A549 (cell line): ENCODE results near the gene PAN2. TPM values are rescaled to one million over a fixed set of nuclear protein-coding genes. Genes with fewer than 3 reads are reported as not detected.

Source experiments
- ATAC-seq, 2 experiments: fragments of 200-7000 bp in 1 of 2; fragments of >200 bp in 1 of 2; cut with Nextera tagmentation in 1 of 2; cut with Tn5 transposase in 1 of 2; 3 replicates each; pipeline versions ENCODE4 v1.8.0 to v1.9.1; 2018 to 2020; ENCODE audit warnings: mild to moderate bottlenecking in 1 of 2, moderate library complexity in 1 of 2
- CTCF ChIA-PET: fragments of 300-600 bp; sonication (Branson Sonifier 250); formaldehyde crosslinking; extraction: SDS; loops from one replicate; lab custom pipeline; 2021; ENCODE audit warnings: antibody characterized with exemption, inconsistent platforms; lab: Yijun Ruan, JAX
- POLR2A ChIA-PET: fragments of 350-600 bp; formaldehyde crosslinking; extraction: SDS; loops from one replicate; lab custom pipeline; 2021; ENCODE audit warnings: antibody characterized with exemption, inconsistent platforms; lab: Yijun Ruan, JAX
- DNase-seq, 2 experiments: peaks; one replicate each; pipeline versions ENCODE4 v3.0.0 to v3.0.0-alpha.2; 2011 to 2016; ENCODE audit warnings: low read depth in 1 of 2, low spot score in 1 of 2
- FAIRE-seq: peaks from 2 replicates; lab custom pipeline; 2011; peaks lifted over from hg19 to GRCh38; lab: Jason Lieb, UNC
- H3K27ac ChIP-seq, 2 experiments: fragments of >200 bp; sonication (Bioruptor Twin); formaldehyde crosslinking; 3 replicates each; pipeline ENCODE4 v1.5.1; 2016 to 2017
- H3K4me1 ChIP-seq: fragments of >200 bp; sonication (Bioruptor Twin); formaldehyde crosslinking; 3 replicates; pipeline ENCODE4 v1.6.1; 2016
- H3K4me2 ChIP-seq: fragments of >200 bp; sonication (Bioruptor Twin); formaldehyde crosslinking; 3 replicates; pipeline ENCODE4 v1.6.1; 2016
- H3K4me3 ChIP-seq: fragments of >200 bp; sonication (Bioruptor Twin); formaldehyde crosslinking; 3 replicates; pipeline ENCODE4 v1.5.1; 2016
- H3K9me3 ChIP-seq: fragments of >200 bp; sonication (Bioruptor Twin); formaldehyde crosslinking; 3 replicates; pipeline ENCODE4 v1.6.1; 2016
- BHLHE40 ChIP-seq: IDR thresholded peaks from 2 replicates; pipeline ENCODE4 v1.6.1; 2012; ENCODE audit warnings: low read depth, low read length, inconsistent platforms
- CBX8 ChIP-seq: fragments of 200-600 bp; sonication (generic); IDR thresholded peaks from 2 replicates; pipeline ENCODE4 v1.6.1; 2016
- CHD2 ChIP-seq: fragments of 150-350 bp; IDR thresholded peaks from 2 replicates; pipeline ENCODE4 v1.6.1; 2014; ENCODE audit warnings: low read length; ENCODE audit not compliant: partially characterized antibody
- EHMT2 ChIP-seq: fragments of 200-600 bp; sonication (generic); IDR thresholded peaks from 2 replicates; pipeline ENCODE4 v1.6.1; 2016; ENCODE audit warnings: antibody characterized with exemption, low read depth, mild to moderate bottlenecking, moderate library complexity
- ESRRA ChIP-seq: fragments of 150-350 bp; IDR thresholded peaks from 2 replicates; pipeline ENCODE4 v1.6.1; 2014; ENCODE audit warnings: mild to moderate bottlenecking, low read length, borderline replicate concordance
- GATA3 ChIP-seq: IDR thresholded peaks from 2 replicates; pipeline ENCODE4 v1.6.1; 2012; ENCODE audit warnings: borderline replicate concordance
- HEYL ChIP-seq: fragments of 250-450 bp; sonication (Bioruptor Pico); IDR thresholded peaks from 2 replicates; pipeline ENCODE4 v1.8.0; 2021; ENCODE audit warnings: mild to moderate bottlenecking, moderate library complexity
- HOXA7 ChIP-seq: fragments of 250-450 bp; sonication (Bioruptor Pico); IDR thresholded peaks from 2 replicates; pipeline ENCODE4 v1.5.0; 2020; ENCODE audit warnings: mild to moderate bottlenecking, moderate library complexity
- KDM1A ChIP-seq: fragments of 200-600 bp; sonication (generic); IDR thresholded peaks from 2 replicates; pipeline ENCODE4 v1.6.1; 2016; ENCODE audit warnings: low read depth, mild to moderate bottlenecking
- MYC ChIP-seq: IDR thresholded peaks from 2 replicates; pipeline ENCODE4 v1.6.1; 2012; ENCODE audit warnings: mild to moderate bottlenecking, inconsistent platforms, low read length, improper control_type of control experiment, borderline replicate concordance
- NFE2L2 ChIP-seq: fragments of 150-350 bp; conservative IDR thresholded peaks from 2 replicates; pipeline ENCODE4 v1.6.1; 2014; ENCODE audit warnings: low read length
- NR3C1 ChIP-seq: fragments of >200 bp; sonication (Bioruptor Twin); formaldehyde crosslinking; IDR thresholded peaks from 3 replicates; pipeline ENCODE4 v1.6.1; 2017
- PHF8 ChIP-seq: fragments of 200-600 bp; sonication (generic); IDR thresholded peaks from 2 replicates; pipeline ENCODE4 v1.6.1; 2016; ENCODE audit warnings: low read depth, mild to moderate bottlenecking, antibody characterized with exemption, moderate library complexity, borderline replicate concordance
- POLR2A ChIP-seq: IDR thresholded peaks from 2 replicates; pipeline ENCODE4 v1.6.1; 2012; ENCODE audit warnings: mild to moderate bottlenecking, low read length
- RNF2 ChIP-seq: fragments of 200-600 bp; sonication (generic); IDR thresholded peaks from 2 replicates; pipeline ENCODE4 v1.6.1; 2016; ENCODE audit warnings: low read depth, mild to moderate bottlenecking, antibody characterized with exemption, moderate library complexity, borderline replicate concordance
- TFCP2L1 ChIP-seq: fragments of 250-450 bp; sonication (Bioruptor Pico); IDR thresholded peaks from 2 replicates; pipeline ENCODE4 v1.5.0; 2021; ENCODE audit warnings: mild to moderate bottlenecking
- TP53 ChIP-seq: fragments of 250-450 bp; sonication (Bioruptor Pico); IDR thresholded peaks from 2 replicates; pipeline ENCODE4 v1.5.0; 2021; ENCODE audit warnings: mild to moderate bottlenecking, moderate library complexity
- ZC3H11A ChIP-seq: fragments of 450-650 bp; IDR thresholded peaks from 2 replicates; pipeline ENCODE4 v1.6.1; 2014; ENCODE audit warnings: antibody characterized with exemption, mild to moderate bottlenecking
- ZNF302 ChIP-seq: fragments of 250-450 bp; sonication (Bioruptor Pico); IDR thresholded peaks from 2 replicates; pipeline ENCODE4 v1.9.0; 2021; ENCODE audit warnings: inconsistent platforms, mild to moderate bottlenecking, moderate library complexity
- ZSCAN20 ChIP-seq: fragments of 250-450 bp; sonication (Bioruptor Pico); IDR thresholded peaks from 2 replicates; pipeline ENCODE4 v1.8.0; 2022; ENCODE audit warnings: mild to moderate bottlenecking, moderate library complexity
- WGBS: methylation state at CpG from one replicate; pipeline ENCODE4 v1.1.6; 2017; ENCODE audit errors: missing lambda C conversion rate; 5-methylcytosine and 5-hydroxymethylcytosine counted together
- polyA plus RNA-seq, 4 experiments: library from polyadenylated mRNA; depleted of rRNA in 3 of 4; stranded (reverse); fragments of >200 nt; fragmentation: RNase III in 1 of 4; extraction: RNeasy Plus Mini Kit Qiagen cat#74134 plus additional on column Dnase treatment in 1 of 4; gene quantifications; 2 replicates in 3 of 4; 3 replicates in 1 of 4; pipeline ENCODE4 v1.2.3, GENCODE V29; 2011 to 2017
- TF ChIP-seq, protein P1 (sequence below): IDR thresholded peaks from 2 replicates; pipeline ENCODE4 v1.6.1; 2012
- TF ChIP-seq, protein P2 (sequence below): fragments of 250-450 bp; sonication (Bioruptor Pico); IDR thresholded peaks from 2 replicates; pipeline ENCODE4 v1.5.0; 2021; ENCODE audit warnings: mild to moderate bottlenecking, moderate library complexity, borderline replicate concordance
- TF ChIP-seq, protein P3 (sequence below): fragments of 450-650 bp; IDR thresholded peaks from 2 replicates; pipeline ENCODE4 v1.6.1; 2014; ENCODE audit warnings: antibody characterized with exemption

Gene PAN2
- polyA plus RNA-seq, 2 of the 4 experiments (the other 2 are of a cell fraction): 30.0 to 66.8 TPM

DNA sequence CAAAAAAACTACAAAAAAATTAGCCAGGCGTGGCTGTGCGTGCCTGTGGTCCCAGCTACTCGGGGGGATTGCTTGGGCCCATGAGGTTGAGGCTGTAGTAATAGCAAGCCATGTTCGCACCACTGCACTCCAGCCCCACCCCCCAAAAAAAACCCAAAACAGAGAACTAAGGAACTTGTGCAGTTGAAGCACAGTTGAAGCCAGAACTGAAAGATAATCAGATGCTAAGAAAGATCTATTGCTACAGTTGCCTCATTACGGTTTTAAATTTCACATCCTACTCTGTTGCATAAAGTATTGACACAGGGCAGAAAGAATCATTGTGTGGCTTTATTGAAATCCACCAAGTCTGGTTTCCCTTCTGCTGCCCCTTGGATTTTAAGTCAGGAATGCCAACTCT is 37.5 kb downstream of the PAN2 start (continued):
- TF ChIP-seq, protein P1, sequence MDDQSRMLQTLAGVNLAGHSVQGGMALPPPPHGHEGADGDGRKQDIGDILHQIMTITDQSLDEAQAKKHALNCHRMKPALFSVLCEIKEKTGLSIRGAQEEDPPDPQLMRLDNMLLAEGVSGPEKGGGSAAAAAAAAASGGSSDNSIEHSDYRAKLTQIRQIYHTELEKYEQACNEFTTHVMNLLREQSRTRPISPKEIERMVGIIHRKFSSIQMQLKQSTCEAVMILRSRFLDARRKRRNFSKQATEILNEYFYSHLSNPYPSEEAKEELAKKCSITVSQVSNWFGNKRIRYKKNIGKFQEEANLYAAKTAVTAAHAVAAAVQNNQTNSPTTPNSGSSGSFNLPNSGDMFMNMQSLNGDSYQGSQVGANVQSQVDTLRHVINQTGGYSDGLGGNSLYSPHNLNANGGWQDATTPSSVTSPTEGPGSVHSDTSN: no peak
- no peak for TF ChIP-seq CHD2
- TF ChIP-seq TP53 (CRISPR knock-in tag): no peak
- TF ChIP-seq GATA3: no peak
- no peak for TF ChIP-seq TFCP2L1
- TF ChIP-seq MYC: no peak
- no peak for TF ChIP-seq ESRRA
- no peak for TF ChIP-seq BHLHE40
- no peak for TF ChIP-seq ZSCAN20 (CRISPR knock-in tag)
- no peak for TF ChIP-seq NFE2L2

DNA sequence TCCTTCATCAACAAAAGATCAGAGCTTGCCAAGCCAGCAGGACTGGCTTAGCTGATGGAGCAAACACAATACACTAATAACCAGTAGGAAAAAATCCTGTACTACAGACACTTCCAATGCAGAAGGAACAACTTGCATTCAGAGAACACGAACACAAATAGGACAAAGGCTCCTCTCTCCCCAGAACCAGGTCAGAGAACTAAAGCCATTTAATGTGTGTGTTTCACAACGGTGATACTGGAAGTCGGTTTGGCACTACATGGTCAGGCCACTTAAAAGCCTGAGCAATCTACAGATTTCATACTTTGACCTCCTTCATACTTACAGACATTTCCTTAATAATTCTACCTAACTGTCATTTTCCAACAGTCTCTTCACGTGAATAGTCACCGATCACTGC is 40.0 kb downstream of the PAN2 start:
- POLR2A ChIA-PET: no interaction called here
- H3K4me3 ChIP-seq: no peak overlapping the region
- DNase-seq: no peak
- 89% methylated on average over 5 of the region's 5 CpGs for WGBS
- H3K27ac ChIP-seq: no peak overlapping the region
- CTCF ChIA-PET: interaction anchor here (0.7 to 1.7 kb wide), 3 partner anchors 11 to 60 kb away, joined by 3 to 4 read pairs (median 4); partner anchors contain the start of gene COQ10A
- no peak for TF ChIP-seq ZC3H11A
- TF ChIP-seq KDM1A: no peak
- no peak for TF ChIP-seq POLR2A
- TF ChIP-seq EHMT2: no peak
- no peak for TF ChIP-seq CBX8
- no peak for TF ChIP-seq CHD2
- TF ChIP-seq NR3C1: no peak
- no peak for TF ChIP-seq GATA3
- TF ChIP-seq TP53 (CRISPR knock-in tag): no peak
- FAIRE-seq: no peak
- no peak overlapping the region for H3K4me2 ChIP-seq
- no peak for ATAC-seq
- H3K4me1 ChIP-seq: peaks cover 14% of the 10 kb centered on the region; the same call in 2 of the 3 replicates
- H3K9me3 ChIP-seq: no peaks in the 10 kb centered on the region

DNA sequence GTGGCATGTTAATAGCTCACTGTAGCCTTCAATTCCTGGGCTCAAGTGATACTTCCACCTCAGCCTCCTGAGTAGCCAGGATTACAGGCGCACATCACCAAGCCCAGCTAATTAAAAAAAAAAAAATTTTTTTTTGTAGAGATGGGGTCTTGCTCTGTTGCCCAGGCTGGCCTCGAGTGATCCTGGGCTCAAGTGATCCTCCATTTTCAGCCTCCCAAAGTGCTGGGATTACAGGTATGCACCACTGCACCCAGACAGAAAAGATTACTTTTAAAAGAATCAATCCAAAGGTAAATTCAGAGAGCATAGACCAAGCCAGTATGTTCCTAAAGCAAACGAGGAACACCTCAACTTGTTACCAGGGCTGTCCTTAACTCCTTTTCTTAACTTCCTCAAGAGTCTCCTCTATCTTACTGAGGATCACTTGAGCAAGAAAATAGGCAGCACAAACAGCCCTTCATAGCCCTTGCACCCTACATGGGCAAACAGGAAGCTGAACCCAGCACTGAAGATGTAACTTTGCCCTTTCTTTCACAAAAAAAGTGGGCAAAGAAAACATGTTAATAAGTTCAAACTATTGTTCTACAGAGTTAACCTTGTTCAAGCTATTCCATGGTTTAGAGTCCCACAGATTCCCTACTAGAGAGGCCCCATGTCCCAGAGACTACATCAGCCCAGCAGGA is 45.0 kb downstream of the PAN2 start:
- H3K27ac ChIP-seq: 0 out of 6 replicates have a peak overlapping the region, but pooled peaks of 1 of the 2 experiments have one; percentile 12
- FAIRE-seq (no peak), DNase-seq (no peak), ATAC-seq (no peak)
- WGBS: 79% methylated on average over 3 of the region's 3 CpGs
- H3K4me2 ChIP-seq: no peak overlapping the region
- no peaks in the 10 kb centered on the region for H3K9me3 ChIP-seq
- H3K4me3 ChIP-seq: no peak overlapping the region
- TF ChIP-seq HOXA7 (CRISPR knock-in tag): no peak
- TF ChIP-seq PHF8: no peak
- no peak for TF ChIP-seq ESRRA
- no peak for TF ChIP-seq KDM1A
- no peak for TF ChIP-seq ZNF302 (CRISPR knock-in tag)
- TF ChIP-seq, protein P2, sequence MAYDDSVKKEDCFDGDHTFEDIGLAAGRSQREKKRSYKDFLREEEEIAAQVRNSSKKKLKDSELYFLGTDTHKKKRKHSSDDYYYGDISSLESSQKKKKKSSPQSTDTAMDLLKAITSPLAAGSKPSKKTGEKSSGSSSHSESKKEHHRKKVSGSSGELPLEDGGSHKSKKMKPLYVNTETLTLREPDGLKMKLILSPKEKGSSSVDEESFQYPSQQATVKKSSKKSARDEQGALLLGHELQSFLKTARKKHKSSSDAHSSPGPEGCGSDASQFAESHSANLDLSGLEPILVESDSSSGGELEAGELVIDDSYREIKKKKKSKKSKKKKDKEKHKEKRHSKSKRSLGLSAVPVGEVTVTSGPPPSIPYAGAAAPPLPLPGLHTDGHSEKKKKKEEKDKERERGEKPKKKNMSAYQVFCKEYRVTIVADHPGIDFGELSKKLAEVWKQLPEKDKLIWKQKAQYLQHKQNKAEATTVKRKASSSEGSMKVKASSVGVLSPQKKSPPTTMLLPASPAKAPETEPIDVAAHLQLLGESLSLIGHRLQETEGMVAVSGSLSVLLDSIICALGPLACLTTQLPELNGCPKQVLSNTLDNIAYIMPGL (CRISPR knock-in tag): no peak
- no peak for TF ChIP-seq HEYL (CRISPR knock-in tag)
- TF ChIP-seq RNF2: no peak
- TF ChIP-seq, protein P3, sequence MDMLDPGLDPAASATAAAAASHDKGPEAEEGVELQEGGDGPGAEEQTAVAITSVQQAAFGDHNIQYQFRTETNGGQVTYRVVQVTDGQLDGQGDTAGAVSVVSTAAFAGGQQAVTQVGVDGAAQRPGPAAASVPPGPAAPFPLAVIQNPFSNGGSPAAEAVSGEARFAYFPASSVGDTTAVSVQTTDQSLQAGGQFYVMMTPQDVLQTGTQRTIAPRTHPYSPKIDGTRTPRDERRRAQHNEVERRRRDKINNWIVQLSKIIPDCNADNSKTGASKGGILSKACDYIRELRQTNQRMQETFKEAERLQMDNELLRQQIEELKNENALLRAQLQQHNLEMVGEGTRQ: no peak
- TF ChIP-seq, all 56 proteins: peak for 0
- ChIA-PET POLR2A (no interaction called here), CTCF (interaction anchor here (1.3 to 3.0 kb wide), 4 partner anchors 17 to 175 kb away, joined by 4 to 11 read pairs (median 6); partner anchors contain the start of genes COQ10A and SMARCC2)
- peaks cover 32% of the 10 kb centered on the region for H3K4me1 ChIP-seq
